GM19468 (cell line): ENCODE data around the gene GRPEL1.
"Not testable (repeated sequence)": the region's sequence is repeated elsewhere in the genome, so short reads cannot be mapped to it uniquely, and the experiment has no call there.

Experiments
- ATAC-seq: cut with Tn5 transposase; IDR thresholded peaks from one replicate; pipeline ENCODE4 v1.9.1; 2021; ENCODE audit warnings: mild to moderate bottlenecking, moderate library complexity, moderate number of reproducible peaks; ENCODE audit not compliant: unreplicated experiment; ENCODE audit errors: extremely low read depth

The GRPEL1 gene

GRCh38 chr4:7067452-7068278 is at the start of gene GRPEL1:
TSS of gene GRPEL1 (minus strand) at chr4:7068064. CDS start at chr4:7068032, 32 bp downstream.
- ATAC-seq, result peak; percentile 90

- no peak for ATAC-seq
Observed at GRCh38 chr4:7116705-7117104, 48.8 kb upstream of the GRPEL1 start.

- ATAC-seq, result no peak
Observed at GRCh38 chr4:7115557-7116340, 47.9 kb upstream of the GRPEL1 start.

GRCh38 chr4:7112656-7113055 is 44.8 kb upstream of the GRPEL1 start:
- no peak for ATAC-seq

GRCh38 chr4:7111441-7111840 is 43.6 kb upstream of the GRPEL1 start:
- ATAC-seq, result no peak

- no peak for ATAC-seq
Observed at GRCh38 chr4:7110546-7110945, 42.7 kb upstream of the GRPEL1 start.

DNA sequence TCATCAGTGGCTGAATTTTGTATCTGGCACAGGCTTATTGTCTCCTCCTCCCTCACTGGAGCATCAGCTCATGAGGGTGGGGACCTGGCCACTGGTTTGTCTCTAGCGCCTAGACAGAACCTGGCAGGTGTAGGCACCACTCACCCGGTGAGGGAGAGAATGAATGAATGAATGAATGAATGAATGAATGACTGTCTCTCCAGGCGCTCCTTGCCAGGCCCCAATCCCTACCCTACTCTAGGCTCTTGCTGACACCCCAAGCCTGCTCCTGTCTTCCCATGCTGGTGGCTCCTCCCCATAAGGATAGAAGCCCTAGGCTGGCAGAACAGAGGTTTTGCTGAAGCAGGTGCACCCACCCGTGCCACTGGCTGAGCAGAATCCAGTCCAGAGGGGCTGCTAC is 41.3 kb upstream of the GRPEL1 start:
- ATAC-seq, result no peak

DNA sequence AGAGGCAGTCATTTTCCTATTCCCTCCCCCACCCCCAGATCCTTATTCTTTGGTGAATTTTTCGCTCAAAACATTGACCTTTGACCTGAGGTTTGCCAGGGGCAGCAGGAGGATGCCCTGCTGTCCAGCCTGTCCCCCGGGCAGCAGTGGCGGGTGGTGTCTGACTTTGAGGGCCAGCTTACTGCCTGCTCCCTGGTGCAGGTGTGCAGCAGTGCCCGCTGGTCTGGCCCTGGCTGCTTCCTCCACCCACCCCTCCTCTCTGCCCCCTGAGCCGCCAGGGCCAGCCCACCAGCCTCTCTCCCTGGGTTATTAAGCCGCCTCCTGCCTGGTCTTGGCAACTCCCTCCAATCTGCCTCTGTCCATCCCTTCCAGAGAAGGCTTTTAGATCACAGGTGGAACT is 40.8 kb upstream of the GRPEL1 start:
- no peak for ATAC-seq

GRCh38 chr4:7108046-7108625 is 40.3 kb upstream of the GRPEL1 start:
- ATAC-seq, result no peak

DNA sequence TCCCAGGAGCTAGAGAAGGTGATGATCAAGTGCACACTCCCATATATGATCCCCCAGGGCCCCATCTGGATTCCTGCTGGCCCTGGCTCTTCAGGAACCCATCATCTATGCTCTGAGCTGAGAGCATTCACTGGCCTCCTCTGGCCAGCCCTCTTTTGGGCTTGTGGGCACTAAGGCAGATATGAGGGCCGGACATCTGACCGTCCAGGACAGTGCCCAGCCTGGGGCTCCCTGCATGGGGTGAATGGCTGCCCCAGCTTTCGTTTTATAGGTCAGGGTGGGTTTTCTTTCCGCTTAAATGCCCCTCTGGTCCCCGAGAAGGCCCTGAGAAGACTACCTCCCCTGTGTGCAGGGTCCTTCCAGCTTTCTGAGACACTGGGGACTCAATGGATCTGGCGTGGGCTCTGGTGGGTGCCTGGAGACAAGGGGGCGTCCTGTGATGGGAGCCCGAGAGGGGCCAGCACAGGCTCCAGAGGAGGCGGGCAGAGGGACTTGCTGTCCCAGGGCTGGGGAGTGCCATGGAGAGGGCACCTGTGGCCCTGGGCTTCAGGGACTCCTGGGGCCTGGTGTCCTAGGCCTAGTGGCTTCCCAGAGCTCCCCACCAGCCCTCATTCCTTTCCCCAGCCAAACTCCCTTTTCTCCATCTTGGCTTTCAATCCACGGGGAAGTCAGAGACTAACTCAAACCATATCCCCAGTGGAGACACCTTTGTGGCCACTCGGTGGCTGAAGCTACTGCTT is 39.5 kb upstream of the GRPEL1 start:
- no peak for ATAC-seq

DNA sequence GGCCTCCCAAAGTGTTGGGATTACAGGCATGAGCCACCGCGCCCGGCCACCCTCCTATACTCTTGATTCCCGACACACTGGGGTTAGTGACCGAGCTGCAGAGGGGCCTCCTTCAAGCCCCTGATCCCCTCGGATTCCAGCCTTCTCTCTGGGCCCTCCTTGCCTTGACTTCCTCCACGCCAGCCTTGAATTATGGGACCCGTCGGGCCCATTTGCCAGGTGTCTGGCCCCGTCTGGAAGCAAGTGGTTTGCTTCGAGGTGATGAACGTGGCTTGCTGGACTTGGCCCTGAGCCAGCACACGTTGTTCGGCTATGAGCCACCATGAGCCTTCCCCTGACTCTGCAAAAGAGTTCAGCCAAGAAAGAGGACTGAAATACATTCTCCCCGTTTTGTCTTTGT is 37.4 kb upstream of the GRPEL1 start:
- ATAC-seq, result no peak

- ATAC-seq, result no peak
Observed at GRCh38 chr4:7104366-7105031, 36.6 kb upstream of the GRPEL1 start.

- no peak for ATAC-seq
Observed at GRCh38 chr4:7103607-7104365, 35.9 kb upstream of the GRPEL1 start.

DNA sequence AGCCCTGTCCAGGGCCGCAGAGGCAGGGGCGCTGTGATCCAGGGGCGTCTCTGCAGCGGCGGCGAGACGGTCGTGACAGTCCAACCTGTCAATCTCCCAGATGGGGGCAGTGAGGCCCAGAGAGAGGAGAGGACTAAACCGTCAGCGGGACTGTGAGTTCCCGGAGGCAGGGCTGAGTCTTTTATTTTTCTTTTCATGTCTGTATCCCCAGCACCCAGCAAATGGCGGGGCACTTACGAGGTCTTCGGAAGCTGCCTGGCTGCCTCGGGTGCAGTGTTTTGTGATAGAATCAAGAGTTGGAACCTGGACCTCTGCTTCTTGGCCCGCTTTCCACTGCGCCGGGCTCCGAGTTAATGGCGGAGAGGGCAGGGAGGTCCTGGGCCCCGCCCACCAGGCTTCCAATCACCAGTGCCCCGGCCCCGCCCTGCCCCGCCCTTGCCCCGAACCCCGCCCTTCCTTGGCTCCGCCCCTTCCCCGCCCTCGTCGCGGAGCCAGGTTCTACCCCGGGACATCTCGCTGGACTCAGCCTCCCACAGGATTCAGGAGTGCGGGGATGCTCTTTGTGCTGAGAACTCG is 35.3 kb upstream of the GRPEL1 start:
- ATAC-seq, result peak; percentile 55

- ATAC-seq, result not testable (repeated sequence)
Observed at GRCh38 chr4:7102516-7102909, 34.6 kb upstream of the GRPEL1 start.

DNA sequence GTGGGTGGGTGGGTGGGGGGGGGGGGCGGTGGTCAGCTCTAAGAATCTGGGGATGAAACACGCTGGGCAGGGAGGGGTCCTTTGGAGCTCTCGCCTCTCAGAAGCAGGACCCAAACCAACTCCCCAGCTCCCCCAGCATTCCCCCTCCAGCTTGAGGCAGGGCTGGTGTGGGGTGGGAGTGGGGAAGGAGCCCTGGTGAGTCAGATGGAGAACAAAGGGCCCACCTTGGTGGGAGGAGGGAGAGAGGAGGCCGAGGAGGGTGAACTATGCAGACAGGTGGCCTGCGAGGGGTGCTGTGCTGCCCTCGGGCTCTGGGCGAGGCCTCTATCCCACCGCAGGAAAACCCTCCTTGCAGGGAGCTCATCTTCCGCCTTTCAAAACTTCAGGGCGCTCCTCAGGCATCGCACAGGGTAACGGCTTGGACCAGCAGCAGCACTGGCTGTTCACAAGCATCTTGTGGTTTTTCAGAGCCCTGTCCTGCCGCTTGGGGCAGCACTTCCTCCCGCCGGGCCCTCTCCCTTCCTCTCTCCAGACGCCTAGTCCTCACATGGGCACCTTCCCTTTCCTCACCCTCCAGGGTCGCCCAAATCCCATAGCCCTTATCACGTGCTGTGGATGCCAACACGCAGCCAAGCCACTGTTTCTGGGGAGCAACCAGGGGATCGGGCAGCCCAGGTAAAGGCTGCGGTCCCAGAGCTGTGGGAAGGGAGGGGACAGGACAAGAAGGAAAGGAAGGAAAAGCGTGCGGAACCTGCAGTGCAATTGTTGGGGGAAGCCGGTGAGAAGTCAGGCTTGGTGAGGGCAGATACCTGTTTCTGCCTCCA is 34.0 kb upstream of the GRPEL1 start:
- ATAC-seq, result no peak

- no peak for ATAC-seq
Observed at GRCh38 chr4:7096236-7096635, 28.4 kb upstream of the GRPEL1 start.

DNA sequence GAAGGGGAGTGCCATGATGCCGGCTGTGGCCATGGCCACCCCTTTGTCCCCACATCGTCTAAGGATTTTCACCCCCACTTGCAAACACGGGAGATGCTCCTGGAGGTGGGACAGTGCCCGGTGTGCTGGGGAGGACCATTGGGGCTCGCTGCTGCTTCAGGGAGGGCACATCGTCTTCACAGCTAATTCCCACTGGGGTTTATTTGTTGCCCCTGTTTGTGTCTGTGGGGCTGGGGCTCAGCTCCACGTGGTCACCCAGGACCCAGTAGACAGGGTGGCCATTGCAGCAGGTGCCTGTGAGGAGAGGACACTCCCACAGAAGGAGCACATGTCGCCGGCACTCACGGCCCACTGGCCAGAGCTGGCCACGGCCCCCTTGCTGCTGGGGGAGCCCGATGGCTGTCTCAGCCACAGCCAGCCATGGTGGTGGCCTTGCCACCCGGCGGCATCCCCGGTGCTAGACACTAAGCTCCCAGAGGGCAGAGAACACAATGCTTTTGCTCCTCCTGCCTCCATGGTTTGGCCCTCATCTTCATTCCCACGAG is 27.8 kb upstream of the GRPEL1 start:
- ATAC-seq, result no peak
